ENCODE results near the gene RGSL1. TPM values are rescaled to one million over a fixed set of nuclear protein-coding genes. Genes with fewer than 3 reads are reported as not detected.

The RGSL1 gene
- total RNA-seq, 1 donor from 2014 or later: not detected

DNA sequence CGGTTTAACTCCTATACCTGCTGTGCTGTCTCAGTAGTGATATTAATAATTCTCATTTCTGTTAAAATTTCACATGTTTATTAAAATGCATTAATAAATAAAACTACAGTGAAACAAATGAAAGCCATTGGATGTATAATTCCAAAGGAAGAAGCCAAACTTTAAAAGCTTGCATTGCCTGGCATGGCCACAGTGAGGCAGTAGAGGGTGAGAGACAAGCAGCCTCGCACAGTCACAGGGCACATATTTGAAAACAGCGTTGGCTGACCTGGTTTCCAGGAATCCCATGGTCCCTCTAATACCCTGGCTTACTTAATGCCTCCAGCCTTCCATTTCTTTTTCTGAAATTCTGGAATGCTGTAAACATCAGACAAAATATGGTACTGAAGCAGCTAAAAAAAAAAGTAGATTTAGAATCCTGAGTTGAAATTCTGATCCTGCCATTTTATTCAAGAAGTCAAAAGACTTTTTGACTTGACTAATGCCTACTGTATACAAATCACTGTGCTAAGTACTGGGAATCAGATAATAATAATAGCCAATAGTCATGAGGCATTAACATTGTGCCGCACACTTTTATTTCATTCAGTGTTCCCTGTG, 145.8 kb downstream of the RGSL1 start:
- no peaks in the 10 kb centered on the region for H3K36me3 Mint-ChIP-seq (ENCODE audit: unreplicated experiment)
- no peaks in the 10 kb centered on the region for H3K9me3 Mint-ChIP-seq (ENCODE audit: unreplicated experiment)
- peak; percentile 82 for DNase-seq
- H3K4me1 Mint-ChIP-seq (ENCODE audit: low read depth, unreplicated experiment): peaks cover 5% of the 10 kb centered on the region
- TF ChIP-seq, protein P1, sequence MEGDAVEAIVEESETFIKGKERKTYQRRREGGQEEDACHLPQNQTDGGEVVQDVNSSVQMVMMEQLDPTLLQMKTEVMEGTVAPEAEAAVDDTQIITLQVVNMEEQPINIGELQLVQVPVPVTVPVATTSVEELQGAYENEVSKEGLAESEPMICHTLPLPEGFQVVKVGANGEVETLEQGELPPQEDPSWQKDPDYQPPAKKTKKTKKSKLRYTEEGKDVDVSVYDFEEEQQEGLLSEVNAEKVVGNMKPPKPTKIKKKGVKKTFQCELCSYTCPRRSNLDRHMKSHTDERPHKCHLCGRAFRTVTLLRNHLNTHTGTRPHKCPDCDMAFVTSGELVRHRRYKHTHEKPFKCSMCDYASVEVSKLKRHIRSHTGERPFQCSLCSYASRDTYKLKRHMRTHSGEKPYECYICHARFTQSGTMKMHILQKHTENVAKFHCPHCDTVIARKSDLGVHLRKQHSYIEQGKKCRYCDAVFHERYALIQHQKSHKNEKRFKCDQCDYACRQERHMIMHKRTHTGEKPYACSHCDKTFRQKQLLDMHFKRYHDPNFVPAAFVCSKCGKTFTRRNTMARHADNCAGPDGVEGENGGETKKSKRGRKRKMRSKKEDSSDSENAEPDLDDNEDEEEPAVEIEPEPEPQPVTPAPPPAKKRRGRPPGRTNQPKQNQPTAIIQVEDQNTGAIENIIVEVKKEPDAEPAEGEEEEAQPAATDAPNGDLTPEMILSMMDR (IDR thresholded peaks at IDR 0.05; ENCODE audit: partially characterized antibody, unreplicated experiment): peak; percentile 79
- H3K27me3 Mint-ChIP-seq (ENCODE audit: unreplicated experiment): peaks cover 8% of the 10 kb centered on the region
- no peak overlapping the region for H3K4me3 Mint-ChIP-seq (ENCODE audit: unreplicated experiment)
- no peak overlapping the region for H3K27ac Mint-ChIP-seq (ENCODE audit: unreplicated experiment)

DNA sequence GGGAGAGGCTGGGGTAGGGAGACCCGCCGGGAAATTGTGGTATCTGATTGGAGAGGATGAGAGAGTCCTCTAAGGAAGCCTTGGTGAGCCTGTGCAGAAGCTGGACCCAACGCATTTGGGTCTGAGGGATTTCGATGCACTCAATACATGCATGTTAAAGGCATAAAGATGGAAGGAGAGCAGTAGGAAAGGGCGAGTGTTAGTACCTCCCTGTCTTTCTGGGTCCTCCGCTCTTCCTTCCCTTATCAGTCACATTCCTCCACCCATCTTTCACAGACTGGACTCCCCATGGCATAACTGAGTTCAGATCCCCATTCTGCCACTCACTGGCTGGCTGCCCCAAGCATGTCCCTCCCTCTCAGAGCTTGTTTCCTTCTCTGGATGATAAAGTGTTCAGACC, 147.0 kb downstream of the RGSL1 start:
- Mint-ChIP-seq H3K4me3 (ENCODE audit: unreplicated experiment) (no peak overlapping the region), H3K27ac (ENCODE audit: unreplicated experiment) (no peak overlapping the region), H3K9me3 (ENCODE audit: unreplicated experiment) (no peaks in the 10 kb centered on the region), H3K36me3 (ENCODE audit: unreplicated experiment) (no peaks in the 10 kb centered on the region), H3K4me1 (ENCODE audit: low read depth, unreplicated experiment) (peaks cover 5% of the 10 kb centered on the region), H3K27me3 (ENCODE audit: unreplicated experiment) (peaks cover 5% of the 10 kb centered on the region)
- no peak for DNase-seq
- TF ChIP-seq, protein P1 (IDR thresholded peaks at IDR 0.05; ENCODE audit: partially characterized antibody, unreplicated experiment): no peak

DNA sequence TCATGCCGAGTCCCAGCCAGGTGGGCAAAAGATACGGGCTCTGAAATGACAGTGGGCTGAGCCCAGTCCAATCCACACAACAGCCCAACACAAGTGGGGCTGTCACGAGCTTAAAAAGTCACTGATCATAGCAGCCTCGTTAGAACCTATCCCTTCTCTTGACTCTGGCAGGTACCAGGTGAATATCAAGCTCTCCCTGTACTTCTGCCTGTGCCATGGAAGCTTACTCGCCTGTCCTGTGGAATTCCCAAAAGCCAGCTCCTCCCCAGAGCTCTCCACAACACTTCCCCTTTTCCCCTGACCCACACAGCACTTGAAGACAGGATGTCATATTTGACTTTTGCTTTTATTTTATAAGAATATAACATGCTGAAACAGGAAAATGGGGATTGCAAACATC, 148.3 kb downstream of the RGSL1 start:
- DNase-seq: no peak
- TF ChIP-seq, protein P1 (IDR thresholded peaks at IDR 0.05; ENCODE audit: partially characterized antibody, unreplicated experiment): no peak
- Mint-ChIP-seq H3K4me3 (ENCODE audit: unreplicated experiment) (no peak overlapping the region), H3K27me3 (ENCODE audit: unreplicated experiment) (peaks cover 4% of the 10 kb centered on the region), H3K4me1 (ENCODE audit: low read depth, unreplicated experiment) (peaks cover 5% of the 10 kb centered on the region), H3K36me3 (ENCODE audit: unreplicated experiment) (no peaks in the 10 kb centered on the region), H3K9me3 (ENCODE audit: unreplicated experiment) (no peaks in the 10 kb centered on the region), H3K27ac (ENCODE audit: unreplicated experiment) (no peak overlapping the region)

DNA sequence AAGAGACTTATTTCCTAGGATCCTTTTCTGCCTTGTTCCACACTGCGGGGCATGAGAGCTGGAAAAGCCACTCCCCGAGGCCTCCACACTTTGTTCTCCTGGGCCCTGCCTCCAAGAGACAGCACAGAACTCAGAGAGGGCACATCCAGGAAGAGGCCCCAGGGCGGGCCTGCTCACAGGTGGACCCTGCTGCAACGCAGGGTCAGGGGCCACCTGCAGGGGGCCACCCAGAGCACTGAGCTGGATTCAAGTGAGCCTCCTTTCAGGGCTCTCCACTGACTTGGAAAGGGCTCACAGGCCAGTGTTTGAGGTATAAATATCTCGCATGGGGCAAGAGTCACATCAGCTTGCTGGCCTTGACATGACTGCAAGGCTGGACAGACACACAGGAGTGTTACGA, 149.4 kb downstream of the RGSL1 start:
- peaks cover 4% of the 10 kb centered on the region for H3K27me3 Mint-ChIP-seq (ENCODE audit: unreplicated experiment)

More for the DNA sequence above, 149.4 kb downstream of the RGSL1 start:
- DNase-seq: no peak
- no peak overlapping the region for H3K27ac Mint-ChIP-seq (ENCODE audit: unreplicated experiment)
- H3K36me3 Mint-ChIP-seq (ENCODE audit: unreplicated experiment): no peaks in the 10 kb centered on the region
- TF ChIP-seq, protein P1 (IDR thresholded peaks at IDR 0.05; ENCODE audit: partially characterized antibody, unreplicated experiment): peak; percentile 29
- H3K4me3 Mint-ChIP-seq (ENCODE audit: unreplicated experiment): no peak overlapping the region
- no peaks in the 10 kb centered on the region for H3K9me3 Mint-ChIP-seq (ENCODE audit: unreplicated experiment)
- peaks cover 7% of the 10 kb centered on the region for H3K4me1 Mint-ChIP-seq (ENCODE audit: low read depth, unreplicated experiment)
